ENCODE measurements around the gene MC1R.

Gene MC1R

DNA sequence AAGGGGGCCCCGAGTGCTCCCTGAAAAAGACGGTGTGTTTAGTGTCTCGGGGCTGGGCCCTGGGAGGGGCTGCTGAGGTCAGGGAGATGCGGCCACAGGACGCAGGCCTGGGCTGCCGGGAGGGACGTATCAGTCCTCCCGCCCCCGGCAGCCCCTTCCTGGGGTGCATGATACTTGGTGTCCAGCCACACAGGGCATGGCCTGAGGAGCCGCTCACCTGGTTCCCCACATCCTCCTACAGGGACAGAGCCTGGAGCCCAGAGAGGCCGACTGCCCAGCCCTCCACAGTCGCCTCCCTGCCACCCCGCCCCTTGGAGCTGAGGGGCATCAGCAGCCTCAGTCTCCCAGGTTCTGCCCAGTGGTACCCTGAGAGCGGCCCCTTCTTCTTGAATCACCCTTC, 17.8 kb downstream of the MC1R start:
- DNase-seq = no peak

DNA sequence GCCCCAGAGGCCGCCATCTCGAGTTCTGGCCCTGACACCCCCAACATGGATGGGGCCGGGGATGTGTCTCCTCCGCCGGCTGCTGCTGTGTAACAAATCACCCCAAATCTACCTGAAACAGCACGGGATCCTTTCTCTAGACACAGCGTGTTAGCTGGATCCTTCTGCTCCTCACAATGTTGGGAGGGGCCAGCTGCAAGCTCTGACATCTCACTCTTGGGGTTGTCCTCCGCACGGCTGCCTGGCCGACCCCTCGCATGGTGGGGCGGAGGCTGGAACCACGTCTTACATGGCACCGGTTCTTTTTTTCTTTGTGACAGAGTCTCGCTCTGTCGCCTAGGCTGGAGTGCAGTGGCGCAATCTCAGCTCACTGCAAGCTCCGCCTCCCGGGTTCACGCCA, 18.3 kb downstream of the MC1R start:
- no peak for DNase-seq

DNA sequence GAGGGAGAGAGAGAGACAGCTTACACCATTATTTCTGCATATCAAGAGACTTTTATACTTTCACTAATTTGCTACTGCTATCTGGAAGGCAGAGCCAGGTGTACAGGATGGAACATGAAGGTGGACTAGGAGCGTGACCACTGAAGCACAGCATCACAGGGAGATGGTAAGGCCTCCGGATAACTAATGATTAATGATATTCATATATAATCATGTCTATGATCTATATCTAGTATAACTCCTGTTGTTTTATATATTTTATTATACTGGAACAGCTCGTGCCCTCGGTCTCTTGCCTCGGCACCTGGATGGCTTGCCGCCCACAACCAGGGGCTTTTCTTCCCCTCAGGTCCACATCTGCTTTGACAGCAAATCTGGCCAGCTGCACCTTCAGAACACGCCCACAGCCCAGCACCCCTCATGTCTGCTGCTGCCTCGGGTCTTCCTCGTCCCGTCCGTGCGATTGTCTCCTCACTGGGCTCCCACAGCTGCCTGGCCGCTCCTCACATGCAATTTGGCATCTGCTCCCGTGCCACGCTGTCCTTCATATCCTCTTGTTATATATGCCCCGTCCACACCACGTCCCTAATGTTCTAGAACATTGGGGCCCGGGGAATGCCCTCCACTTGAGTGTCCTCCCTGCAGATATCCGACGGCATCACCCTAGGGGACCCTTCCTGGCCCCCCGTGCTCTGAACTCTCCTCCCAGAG, 19.7 kb downstream of the MC1R start:
- no peak for DNase-seq

DNA sequence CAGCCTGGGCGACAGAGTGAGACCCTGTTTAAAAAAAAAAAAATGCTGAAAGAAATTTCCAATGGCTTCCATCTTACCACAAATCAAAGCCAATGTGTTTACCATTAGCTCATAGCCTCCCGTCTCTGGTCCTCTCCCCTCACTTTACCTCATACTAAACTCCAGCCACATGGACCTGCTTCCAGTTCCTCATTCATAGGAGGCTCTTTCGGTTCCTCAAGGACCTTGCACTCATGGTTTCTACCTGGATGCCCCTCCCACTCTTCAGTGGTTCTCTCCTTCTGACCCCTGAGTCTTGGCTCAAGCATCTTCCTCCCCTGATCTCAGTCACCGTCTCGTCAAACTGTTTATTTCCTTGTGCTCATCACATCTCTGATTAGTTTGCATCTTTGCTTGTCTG, 26.1 kb downstream of the MC1R start:
- no peak for DNase-seq

DNA sequence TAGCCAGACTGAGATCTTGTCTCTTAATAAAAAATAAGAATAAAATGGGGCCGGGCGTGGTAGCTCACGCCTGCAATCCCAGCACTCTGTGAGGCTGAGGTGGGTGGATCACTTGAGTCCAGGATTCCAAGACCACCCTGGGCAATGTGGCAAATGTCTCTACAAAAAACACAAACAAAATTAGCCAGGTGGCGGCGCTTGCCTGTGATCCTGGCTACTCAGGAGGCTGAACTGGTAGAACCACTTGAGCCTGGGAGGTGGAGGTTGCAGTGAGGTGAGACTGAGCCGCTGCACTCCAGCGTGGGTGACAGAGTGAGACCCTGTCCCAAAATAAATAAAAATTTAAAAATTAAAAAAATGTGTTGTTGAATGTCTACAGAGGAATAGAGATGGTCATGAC, 27.0 kb downstream of the MC1R start:
- no peak for DNase-seq

DNA sequence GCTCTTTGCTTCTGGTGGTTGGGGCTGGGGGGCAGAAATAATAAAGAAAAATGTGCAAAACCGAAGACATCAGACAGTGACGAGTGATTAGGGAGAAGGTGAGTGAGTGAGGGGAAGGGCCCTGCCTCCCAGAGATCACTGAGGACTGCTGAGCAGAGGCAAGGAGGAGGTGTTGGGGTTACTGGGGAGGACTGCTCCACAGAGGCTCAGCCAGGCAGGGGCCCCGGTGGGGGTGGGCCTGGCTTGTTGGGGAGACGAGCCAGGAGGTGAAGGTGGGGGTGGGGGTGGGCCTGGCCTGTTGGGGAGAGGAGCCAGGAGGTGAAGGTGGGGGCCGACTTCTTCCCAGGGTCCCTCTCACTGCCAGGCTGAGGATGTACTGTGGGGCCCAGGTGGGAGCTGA, 27.9 kb downstream of the MC1R start:
- DNase-seq = no peak

DNA sequence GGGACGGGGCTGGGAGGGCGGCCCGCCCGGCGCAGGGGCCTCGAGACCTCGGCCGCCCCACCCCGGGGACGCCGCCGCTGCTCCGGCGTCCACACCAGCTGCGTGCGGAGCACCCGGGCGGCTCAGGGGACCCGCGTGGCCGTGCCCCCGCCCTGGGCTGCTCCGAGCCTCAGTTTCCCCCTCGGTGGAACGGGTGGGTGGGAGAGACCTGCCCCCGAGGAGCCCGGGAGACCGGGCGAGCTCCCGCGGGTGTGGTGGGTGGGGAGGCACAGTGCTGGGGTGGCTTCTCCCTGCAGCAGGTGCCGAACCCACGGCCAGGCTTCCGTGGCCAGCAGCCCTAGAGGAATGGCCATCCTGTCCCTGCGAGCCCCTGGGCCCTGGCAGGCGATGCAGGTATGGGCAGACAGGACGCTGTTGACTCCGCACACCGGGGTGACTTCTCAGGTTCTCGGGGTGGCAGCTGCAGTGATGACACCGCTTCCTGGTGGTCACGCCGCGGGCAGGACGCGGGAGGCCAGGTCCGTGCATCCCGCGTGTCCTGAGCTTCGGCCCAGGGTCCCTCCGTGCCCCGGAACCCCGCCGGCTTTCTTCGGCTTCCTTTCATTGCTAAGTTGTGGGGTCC, 30.6 kb downstream of the MC1R start:
- DNase-seq = no peak

DNA sequence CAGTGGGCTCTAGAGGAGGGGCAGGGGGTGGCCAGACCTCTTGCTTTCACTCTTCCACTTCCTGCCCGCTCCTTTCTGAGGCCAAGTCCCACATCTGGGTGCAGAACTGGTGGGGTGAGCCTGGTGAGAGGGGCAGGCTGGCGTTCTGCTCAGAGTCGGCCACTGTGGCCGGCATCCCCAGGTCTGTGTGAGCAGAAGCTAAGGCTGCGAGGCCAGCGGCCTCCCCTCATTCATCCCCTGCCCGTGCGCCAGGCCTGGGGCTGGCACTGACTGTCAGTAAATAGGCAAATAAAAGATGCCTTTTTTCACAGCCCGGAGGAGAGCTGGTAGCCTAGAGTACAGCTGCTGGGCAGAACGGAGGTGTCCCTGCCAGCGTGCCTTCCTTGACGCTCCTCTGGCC, 31.1 kb downstream of the MC1R start:
- DNase-seq = no peak

DNA sequence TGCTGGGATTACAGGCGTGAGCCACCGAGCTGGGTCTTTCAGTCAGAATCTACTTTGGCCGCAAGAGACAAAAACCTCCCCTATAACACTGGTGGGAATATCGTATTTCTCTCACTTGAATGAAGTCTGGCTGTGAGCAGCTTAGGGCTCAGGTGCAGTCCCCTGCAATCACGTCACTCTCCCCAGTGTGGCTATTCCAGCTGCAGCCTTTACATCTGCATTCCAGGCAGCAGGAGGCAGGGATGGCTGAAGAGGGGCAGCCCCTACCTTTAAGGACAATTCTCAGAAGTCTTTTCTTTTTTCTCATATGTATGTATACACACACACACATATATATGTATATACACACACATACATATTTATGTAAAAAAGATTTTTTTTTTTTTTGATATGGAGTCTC, 32.8 kb downstream of the MC1R start:
- DNase-seq = no peak

DNA sequence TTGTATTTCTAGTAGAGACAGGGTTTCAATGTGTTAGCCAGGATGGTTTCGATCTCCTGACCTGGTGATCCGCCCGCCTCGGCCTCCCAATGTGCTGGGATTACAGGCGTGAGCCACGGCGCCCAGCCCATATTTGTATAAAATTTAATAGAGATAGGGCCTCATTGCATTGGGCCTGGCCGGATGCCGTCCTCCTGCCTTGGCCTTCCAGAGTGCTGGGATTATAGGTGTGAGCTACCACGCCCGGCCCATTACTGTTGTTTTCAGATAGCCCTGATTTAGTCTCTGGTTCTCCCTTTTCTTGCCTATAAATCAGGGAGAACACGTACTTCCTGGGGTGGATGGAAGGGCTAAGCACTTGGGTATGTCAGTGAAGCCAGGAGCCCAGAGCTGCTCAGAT, 33.4 kb downstream of the MC1R start:
- DNase-seq = no peak

DNA sequence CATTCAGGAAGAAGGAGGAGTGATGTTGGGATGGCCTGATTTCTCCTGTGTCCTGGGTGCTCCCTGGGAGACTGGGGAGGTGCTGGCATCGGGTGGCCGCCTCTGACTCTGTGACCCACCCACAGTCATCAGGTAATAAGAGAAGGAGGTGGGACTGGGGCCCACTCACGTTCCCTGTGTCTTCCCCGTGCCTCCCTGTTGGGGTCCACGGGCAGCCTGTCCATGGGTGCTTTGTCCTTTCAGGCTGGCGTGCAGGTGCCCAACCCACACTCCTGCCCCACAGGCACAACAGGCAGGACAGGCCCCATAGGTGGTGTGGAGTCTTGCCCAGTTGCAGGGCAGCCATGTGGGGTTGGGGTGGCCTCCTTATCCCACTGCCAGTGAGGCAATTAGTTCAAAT, 33.9 kb downstream of the MC1R start:
- DNase-seq = no peak

DNA sequence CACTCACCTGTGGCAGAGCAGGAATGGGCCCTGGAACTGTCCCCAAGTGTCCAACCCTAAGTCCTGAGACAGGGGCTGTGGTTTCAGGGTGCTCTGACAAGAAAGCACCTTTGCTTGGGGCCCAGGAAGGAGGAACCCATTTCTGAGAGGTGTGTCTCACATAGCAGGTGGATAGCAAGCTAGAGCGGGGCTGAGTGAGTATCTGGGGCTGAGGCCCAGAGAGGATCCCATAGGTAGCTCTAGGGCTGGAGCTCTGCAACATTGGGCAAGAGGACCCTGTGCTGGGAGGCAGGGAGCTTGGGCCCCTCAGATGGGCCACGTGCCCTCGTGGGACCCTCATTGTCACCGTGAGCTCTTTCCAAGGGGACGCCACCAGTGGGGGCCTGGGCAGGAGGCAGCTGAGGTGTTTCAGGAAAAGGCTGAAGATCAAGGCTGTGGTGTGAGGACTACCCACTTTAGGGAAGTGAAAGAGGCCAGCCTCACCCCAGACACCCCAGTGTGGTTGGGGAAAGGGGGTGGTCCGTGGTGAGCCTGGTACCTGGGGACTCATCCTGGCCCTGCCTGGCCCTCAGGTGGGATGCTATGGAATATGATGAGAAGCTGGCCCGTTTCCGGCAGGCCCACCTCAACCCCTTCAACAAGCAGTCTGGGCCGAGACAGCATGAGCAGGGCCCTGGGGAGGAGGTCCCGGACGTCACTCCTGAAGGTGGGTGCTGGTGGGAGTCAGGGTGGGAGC, 35.2 kb downstream of the MC1R start:
- no peak for DNase-seq

DNA sequence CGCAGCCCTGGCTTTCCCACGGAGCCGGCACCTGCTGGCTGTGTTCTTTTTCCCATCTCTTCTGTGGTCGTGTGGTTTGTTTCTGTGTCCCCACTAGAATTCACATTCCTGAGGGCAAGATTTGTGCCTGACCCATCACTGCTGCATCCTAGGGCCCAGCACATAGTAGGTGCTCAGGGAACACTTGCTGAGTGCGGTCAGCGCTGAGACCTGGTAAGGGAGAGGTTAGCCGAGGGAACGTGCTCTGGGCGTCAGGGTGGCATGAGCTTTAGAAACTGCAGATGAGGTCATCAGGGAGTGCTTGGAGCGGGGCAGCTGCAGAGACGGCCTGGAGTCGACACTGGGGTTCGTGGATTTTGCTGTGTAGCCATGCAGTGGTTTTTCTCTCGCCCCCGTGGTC, 35.8 kb downstream of the MC1R start:
- no peak for DNase-seq

DNA sequence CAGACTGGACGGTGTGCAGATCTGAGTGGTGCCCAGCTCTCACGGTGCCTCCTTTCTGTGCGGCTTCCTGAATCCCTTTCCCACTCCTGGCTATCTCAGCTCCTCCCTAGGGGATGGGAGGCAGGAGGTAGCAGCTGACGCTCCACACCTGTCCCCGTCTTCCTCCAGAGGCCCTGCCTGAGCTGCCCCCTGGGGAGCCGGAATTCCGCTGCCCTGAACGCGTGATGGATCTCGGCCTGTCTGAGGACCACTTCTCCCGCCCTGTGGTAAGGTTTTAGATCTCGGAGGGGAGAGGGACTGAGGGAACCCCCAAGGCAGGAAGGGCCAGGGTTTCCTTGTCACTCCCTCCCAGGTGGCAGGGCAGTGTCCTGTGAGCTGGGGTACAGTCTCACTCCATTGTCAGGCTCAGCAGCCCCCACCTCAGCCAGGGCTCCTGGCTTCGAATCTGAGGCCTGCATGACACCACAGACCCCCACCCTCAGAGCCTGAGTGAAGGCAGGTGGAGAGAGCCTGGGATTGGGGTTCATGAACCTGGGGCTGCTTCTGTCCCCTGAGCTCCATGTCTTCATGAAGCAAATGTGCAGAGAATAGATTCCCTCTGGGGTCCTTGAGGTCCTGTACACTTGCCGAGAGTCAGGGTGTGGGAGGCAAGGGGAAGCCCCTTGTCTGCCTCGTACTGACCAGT, 36.5 kb downstream of the MC1R start:
- no peak for DNase-seq

DNA sequence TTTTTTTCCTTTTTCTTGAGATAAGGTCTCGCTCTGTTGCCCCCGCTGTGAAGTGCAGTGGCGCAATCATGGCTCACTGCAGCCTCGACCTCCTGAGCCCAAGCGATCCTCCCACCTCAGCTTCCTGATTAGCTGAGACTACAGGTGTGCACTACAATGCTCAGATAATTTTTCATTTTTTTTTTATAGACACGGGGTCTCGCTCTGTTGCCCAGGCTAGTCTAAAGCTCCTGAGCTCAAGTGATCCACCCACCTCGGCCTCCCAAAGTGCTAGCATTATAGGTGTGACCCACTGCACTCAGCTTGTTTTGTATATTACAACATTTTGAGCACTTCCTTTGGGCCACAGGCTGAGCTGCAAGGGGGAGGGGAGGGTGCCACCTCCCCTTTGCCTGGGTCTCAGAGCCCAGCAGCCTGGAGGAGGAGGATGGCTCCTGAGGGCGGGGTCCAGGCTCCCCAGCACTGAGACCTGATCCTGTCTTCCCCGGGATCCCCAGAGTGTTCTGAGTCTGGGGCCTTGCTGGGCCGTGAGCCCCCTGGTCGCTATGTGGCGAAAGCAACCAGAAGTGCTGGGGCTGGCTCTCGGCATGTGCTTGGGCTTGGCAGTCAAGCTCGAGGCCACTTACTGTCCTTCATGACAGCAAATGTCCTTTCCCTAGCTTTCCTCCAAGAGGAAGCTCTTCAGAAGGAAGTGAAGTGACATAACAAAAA, 38.0 kb downstream of the MC1R start:
- no peak for DNase-seq

DNA sequence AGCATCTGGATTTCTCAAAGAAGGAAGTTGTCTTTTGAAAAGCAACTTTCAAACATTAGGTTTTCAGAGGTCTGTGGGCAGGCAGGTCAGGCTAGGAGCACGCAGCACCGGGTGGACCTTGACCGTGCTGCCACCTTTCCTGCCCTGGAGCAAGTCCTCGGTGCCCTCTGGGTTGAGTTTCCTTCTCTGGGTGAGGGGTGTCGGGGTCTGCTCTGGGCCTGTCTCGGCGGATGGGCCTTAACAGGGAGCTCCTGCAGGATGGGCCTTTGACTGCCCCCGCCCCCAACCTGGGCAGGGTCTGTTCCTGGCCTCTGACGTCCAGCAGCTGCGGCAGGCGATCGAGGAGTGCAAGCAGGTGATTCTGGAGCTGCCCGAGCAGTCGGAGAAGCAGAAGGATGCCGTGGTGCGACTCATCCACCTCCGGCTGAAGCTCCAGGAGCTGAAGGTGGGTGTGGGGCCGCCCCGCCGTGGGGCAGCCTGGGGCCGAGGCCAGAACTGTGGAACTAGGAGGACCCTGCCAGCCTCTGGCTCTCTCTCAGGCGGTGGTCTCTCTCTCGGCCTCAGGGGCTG, 38.6 kb downstream of the MC1R start:
- DNase-seq = no peak

DNA sequence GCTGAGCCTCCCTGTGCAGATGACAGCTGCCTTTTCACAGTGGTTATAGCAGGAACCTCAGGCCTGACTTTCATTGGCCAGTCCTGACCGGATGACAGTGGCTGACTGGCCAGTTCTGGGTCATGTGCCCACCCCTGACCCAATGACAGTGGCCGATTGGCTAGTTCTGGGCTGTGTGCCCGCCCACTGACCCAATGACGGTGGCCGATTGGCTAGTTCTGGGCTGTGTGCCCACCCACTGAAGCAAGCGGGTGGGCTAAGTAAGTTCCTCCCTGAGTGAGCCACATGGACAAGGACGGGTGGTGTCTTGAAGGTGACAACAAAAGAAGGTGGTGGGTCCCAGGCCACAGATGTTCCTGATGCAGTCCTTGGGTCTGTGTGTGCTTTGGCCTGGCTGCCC, 39.4 kb downstream of the MC1R start:
- no peak for DNase-seq

DNA sequence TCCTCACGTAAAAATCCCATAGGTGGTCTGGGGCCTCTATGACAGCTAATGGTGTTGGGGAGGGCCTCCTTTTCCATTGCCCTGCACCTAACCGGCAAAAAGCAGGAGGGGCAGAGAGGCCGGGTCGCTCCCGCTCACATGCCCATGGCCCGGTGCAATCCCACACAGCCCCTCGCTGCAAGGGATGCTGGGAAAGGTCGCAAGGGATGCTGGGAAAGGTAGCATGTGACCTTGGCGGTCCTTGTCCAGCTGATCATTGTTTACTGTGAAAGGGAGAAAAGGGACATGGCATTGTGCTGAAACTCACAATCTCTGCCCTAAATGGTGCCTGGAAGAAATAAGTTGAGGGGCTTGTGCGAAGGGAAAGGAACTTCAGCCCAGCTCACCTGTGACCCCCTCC, 39.9 kb downstream of the MC1R start:
- no peak for DNase-seq

DNA sequence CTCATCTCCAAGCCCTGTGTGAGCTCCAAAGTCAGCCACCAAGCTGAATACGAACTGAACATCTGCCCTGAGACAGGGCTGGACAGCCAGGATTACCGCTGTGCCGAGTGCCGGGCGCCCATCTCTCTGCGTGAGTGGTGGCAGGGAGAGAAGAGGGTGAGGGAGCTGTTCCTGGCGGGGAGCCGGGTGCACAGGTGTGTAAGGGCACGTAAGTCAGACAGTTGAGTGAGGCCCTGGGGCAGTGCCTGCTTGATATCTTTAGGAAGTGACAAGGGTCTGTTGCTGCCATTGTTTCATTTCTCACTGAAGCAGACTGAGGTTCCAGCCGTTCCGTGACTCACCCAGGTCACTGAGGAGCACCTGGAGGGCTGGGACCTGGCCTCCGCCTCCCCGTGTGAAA, 42.3 kb downstream of the MC1R start:
- DNase-seq = no peak

DNA sequence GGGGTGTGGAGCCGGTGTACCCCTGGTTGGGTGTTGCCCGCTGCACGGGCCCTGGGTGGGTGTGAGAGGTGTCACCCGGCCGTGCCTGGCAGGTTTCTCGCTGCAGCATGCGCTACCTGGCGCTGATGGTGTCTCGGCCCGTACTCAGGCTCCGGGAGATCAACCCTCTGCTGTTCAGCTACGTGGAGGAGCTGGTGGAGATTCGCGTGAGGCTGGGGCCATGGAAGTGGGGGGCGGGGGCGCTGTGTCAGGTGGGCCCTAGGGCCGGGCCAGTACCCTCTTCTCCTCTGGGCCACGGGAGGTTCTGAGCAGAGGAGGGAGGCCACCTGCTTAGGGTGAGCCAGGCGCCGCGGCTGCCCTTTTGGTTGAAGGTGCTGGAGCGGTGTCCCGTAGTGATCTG, 43.3 kb downstream of the MC1R start:
- no peak for DNase-seq

DNA sequence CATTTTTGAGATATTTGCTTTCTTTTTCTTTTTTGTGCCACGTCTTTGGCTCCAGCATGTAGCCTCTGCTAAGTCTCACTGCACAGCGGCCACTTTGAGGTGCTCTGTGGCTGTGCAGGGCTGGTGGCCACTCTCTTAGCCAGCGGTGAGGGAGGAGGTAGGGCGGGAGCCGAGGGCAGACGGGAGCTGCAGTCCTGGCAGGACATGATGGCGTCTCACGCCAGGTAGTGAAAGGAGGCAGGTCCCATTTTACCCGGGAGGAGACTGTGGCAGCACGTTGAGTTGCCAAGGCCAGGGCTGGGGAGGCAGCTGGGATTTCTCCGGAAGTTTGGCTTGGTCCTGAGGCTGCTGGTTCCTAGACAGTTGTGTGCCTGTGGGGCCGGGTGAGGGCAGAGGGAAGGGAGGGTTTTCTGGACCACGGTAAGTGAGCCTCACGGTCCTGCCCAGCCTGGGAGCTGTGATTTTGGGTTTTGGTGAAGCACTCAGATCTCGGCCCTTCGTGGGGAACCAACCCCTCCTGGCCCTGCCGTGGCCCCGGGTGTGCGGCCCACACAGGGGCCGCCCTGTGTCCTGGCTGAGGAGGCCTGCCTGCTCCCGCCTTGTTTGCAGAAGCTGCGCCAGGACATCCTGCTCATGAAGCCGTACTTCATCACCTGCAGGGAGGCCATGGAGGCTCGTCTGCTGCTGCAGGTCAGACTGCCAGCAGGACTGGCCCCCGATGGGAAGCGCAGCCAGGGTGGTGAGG, 44.3 kb downstream of the MC1R start:
- DNase-seq = no peak

DNA sequence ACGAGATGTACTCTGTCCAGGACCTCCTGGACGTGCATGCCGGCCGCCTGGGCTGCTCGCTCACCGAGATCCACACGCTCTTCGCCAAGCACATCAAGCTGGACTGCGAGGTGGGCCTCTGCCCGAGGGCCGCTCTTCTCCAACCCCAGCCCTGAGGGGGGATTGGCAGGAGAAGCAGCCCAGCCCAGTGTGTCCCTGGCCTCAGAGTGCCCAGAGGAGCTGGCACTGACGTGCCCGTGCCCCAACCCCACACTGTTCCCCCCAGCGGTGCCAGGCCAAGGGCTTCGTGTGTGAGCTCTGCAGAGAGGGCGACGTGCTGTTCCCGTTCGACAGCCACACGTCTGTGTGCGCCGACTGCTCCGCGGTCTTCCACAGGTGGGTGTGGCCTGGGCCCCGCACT, 45.5 kb downstream of the MC1R start:
- DNase-seq = no peak

All from NCI-H1930 (cell line).